Kasumi-1 (cell line): ENCODE data around the gene SPDYE4.

Experiments
- DNase-seq, 2 experiments: peaks; one replicate each; lab custom pipeline; 2025; lab: John Stamatoyannopoulos, UW

SPDYE4 gene

GRCh38 chr17:8712698-8713097, 45.6 kb downstream of the SPDYE4 start:
- DNase-seq: no peak

GRCh38 chr17:8711291-8711690, 47.1 kb downstream of the SPDYE4 start:
- no peak for DNase-seq

GRCh38 chr17:8710813-8711212, 47.5 kb downstream of the SPDYE4 start:
- DNase-seq: no peak

- DNase-seq: peak in 1 of 2 experiments; percentile 4
These were observed 49.3 kb downstream of the SPDYE4 start for GRCh38 chr17:8709006-8709405.

GRCh38 chr17:8708025-8708461, 50.3 kb downstream of the SPDYE4 start:
- DNase-seq: peak; percentile 54 to 57

GRCh38 chr17:8707332-8708024, 50.9 kb downstream of the SPDYE4 start:
- DNase-seq: no peak

GRCh38 chr17:8706431-8706830, 51.9 kb downstream of the SPDYE4 start:
- no peak for DNase-seq

- DNase-seq: no peak
These were observed 52.9 kb downstream of the SPDYE4 start for GRCh38 chr17:8705427-8705826.

GRCh38 chr17:8703001-8703400, 55.3 kb downstream of the SPDYE4 start:
- no peak for DNase-seq

GRCh38 chr17:8701754-8702153, 56.6 kb downstream of the SPDYE4 start:
- DNase-seq: no peak

- no peak for DNase-seq
These were observed 57.1 kb downstream of the SPDYE4 start for GRCh38 chr17:8701221-8701620.
